AG04450 (cell line): ENCODE data around the gene MAG. TPM values are rescaled to one million over a fixed set of nuclear protein-coding genes. Genes with fewer than 3 reads are reported as not detected.

Source experiments
- CTCF ChIA-PET: fragments of 300-600, 350-600 bp; formaldehyde crosslinking; extraction: SDS; loops from one replicate; lab custom pipeline; 2022; ENCODE audit warnings: antibody characterized with exemption, inconsistent platforms; lab: Charles Lee
- POLR2A ChIA-PET: fragments of 350-600 bp; formaldehyde crosslinking; extraction: SDS; loops from one replicate; lab custom pipeline; 2021; ENCODE audit warnings: antibody characterized with exemption, inconsistent platforms; lab: Yijun Ruan, JAX
- DNase-seq: peaks from one replicate; pipeline ENCODE4 v3.0.0-alpha.2; 2011; ENCODE audit warnings: low read depth, low spot score
- H3K27ac ChIP-seq: one replicate; pipeline ENCODE4 v1.5.1; 2012; ENCODE audit warnings: low read depth, low read length, control low read depth
- H3K27me3 ChIP-seq: one replicate; pipeline ENCODE4 v1.6.0; 2012; ENCODE audit warnings: low read length; ENCODE audit not compliant: control insufficient read depth, insufficient read depth
- H3K4me3 ChIP-seq: 2 replicates; pipeline ENCODE4 v1.5.1; 2011; ENCODE audit warnings: mild to moderate bottlenecking, low read depth, low read length, control low read depth
- H3K9me3 ChIP-seq: 2 replicates; pipeline ENCODE4 v1.5.1; 2012; ENCODE audit warnings: low read length; ENCODE audit not compliant: control insufficient read depth, insufficient read depth
- polyA plus RNA-seq: library from polyadenylated mRNA; depleted of rRNA; stranded (reverse); fragments of >200 nt; gene quantifications from 2 replicates; pipeline ENCODE4 v1.2.3, GENCODE V29; 2011
- TF ChIP-seq, protein P1 (sequence below): IDR thresholded peaks from 2 replicates; pipeline ENCODE4 v1.5.1; 2011; ENCODE audit warnings: low read depth, low read length, control low read depth, inconsistent platforms

MAG gene
- polyA plus RNA-seq, 1 experiment, result not detected

GRCh38 chr19:35296644-35297514 is 4.9 kb downstream of the MAG start:
- Histone ChIP-seq H3K9me3 (peaks cover 16% of the 10 kb centered on the region; the same call in 1 of the 2 replicates), H3K4me3 (no peak overlapping the region), H3K27me3 (peaks cover 14% of the 10 kb centered on the region), H3K27ac (no peak overlapping the region)
- CTCF ChIA-PET, result no interaction called here
- DNase-seq, result no peak
- TF ChIP-seq, protein P1, sequence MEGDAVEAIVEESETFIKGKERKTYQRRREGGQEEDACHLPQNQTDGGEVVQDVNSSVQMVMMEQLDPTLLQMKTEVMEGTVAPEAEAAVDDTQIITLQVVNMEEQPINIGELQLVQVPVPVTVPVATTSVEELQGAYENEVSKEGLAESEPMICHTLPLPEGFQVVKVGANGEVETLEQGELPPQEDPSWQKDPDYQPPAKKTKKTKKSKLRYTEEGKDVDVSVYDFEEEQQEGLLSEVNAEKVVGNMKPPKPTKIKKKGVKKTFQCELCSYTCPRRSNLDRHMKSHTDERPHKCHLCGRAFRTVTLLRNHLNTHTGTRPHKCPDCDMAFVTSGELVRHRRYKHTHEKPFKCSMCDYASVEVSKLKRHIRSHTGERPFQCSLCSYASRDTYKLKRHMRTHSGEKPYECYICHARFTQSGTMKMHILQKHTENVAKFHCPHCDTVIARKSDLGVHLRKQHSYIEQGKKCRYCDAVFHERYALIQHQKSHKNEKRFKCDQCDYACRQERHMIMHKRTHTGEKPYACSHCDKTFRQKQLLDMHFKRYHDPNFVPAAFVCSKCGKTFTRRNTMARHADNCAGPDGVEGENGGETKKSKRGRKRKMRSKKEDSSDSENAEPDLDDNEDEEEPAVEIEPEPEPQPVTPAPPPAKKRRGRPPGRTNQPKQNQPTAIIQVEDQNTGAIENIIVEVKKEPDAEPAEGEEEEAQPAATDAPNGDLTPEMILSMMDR, result no peak
- POLR2A ChIA-PET, result interaction anchor here (0.6 kb wide), 1 partner anchor 65 kb away, joined by 4 read pairs; no protein-coding TSS in a partner anchor

GRCh38 chr19:35297515-35297848 is 5.5 kb downstream of the MAG start:
- Histone ChIP-seq H3K27me3 (peaks cover 16% of the 10 kb centered on the region), H3K27ac (no peak overlapping the region), H3K9me3 (peaks cover 16% of the 10 kb centered on the region; the same call in 1 of the 2 replicates), H3K4me3 (no peak overlapping the region)
- ChIA-PET POLR2A (no interaction called here), CTCF (no interaction called here)
- no peak for DNase-seq
- TF ChIP-seq, protein P1, result no peak

DNA sequence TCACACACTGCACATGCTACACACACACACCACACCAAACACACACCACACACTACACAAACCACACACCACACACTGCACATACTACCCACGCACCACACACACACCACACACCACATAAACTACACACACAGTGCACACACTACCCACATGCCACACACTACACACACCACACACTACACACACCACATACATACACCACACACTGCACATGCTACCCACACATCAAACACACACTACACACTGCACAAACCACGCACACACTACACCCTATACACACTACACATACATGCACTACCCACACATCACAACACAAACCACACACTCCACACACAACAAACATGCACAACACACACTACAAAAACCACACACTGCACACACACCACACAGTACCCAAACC is 6.0 kb downstream of the MAG start:
- H3K4me3 ChIP-seq, result no peak overlapping the region
- TF ChIP-seq, protein P1, result no peak
- peaks cover 16% of the 10 kb centered on the region; the same call in 1 of the 2 replicates for H3K9me3 ChIP-seq
- peaks cover 15% of the 10 kb centered on the region for H3K27me3 ChIP-seq
- no peak for DNase-seq
- POLR2A ChIA-PET, result no interaction called here
- CTCF ChIA-PET, result no interaction called here
- H3K27ac ChIP-seq, result no peak overlapping the region

- no peak for DNase-seq
- H3K4me3 ChIP-seq, result no peak overlapping the region
- CTCF ChIA-PET, result no interaction called here
- peaks cover 16% of the 10 kb centered on the region; the same call in 1 of the 2 replicates for H3K9me3 ChIP-seq
- peaks cover 9% of the 10 kb centered on the region for H3K27me3 ChIP-seq
- H3K27ac ChIP-seq, result no peak overlapping the region
- POLR2A ChIA-PET, result no interaction called here
- TF ChIP-seq, protein P1, result no peak
Observed at GRCh38 chr19:35298561-35298972, 6.6 kb downstream of the MAG start.
